ENCODE results near the gene MLIP.

- TF ChIP-seq CTCF (IDR thresholded peaks at IDR 0.05) = no peak
- TF ChIP-seq POLR2AphosphoS5 (IDR thresholded peaks at IDR 0.05; ENCODE audit: low read depth, low read length) = no peak
- TF ChIP-seq SIN3A (IDR thresholded peaks at IDR 0.05; ENCODE audit: borderline replicate concordance, insufficient read depth, low read depth, low read length) = no peak
These were observed 7.7 kb upstream of the MLIP start for GRCh38 chr6:54103497-54103896.
